Right cardiac atrium (tissue), 5 donors: Measurements from ENCODE around the gene ZNF12. TPM values are rescaled to one million over a fixed set of nuclear protein-coding genes. Genes with fewer than 3 reads are reported as not detected.
"Not testable (repeated sequence)": the region's sequence is repeated elsewhere in the genome, so short reads cannot be mapped to it uniquely, and the experiment has no call there.

Experiments
- ATAC-seq, 2 donors: fragments of 200-7000 bp; cut with Tn5 transposase; one replicate each; pipeline versions ENCODE4 v1.8.0 to v1.9.1; 2020; ENCODE audit warnings: moderate library complexity in 2 of 2, mild to moderate bottlenecking in 1 of 2
- DNase-seq, 3 donors: peaks; one replicate each; pipeline ENCODE4 v3.0.0-alpha.2; 2020
- H3K27ac ChIP-seq: one replicate; pipeline ENCODE4 v1.5.1; 2013; ENCODE audit warnings: mild to moderate bottlenecking, low read length, control low read depth, moderate library complexity
- H3K27me3 ChIP-seq: one replicate; pipeline ENCODE4 v1.6.1; 2013; ENCODE audit not compliant: control insufficient read depth, insufficient read depth
- H3K4me1 ChIP-seq: one replicate; pipeline ENCODE4 v1.6.1; 2013; ENCODE audit warnings: low read length; ENCODE audit not compliant: control insufficient read depth, insufficient read depth
- H3K4me3 ChIP-seq: one replicate; pipeline ENCODE4 v1.5.1; 2013; ENCODE audit warnings: low read length, control low read depth
- H3K9me3 ChIP-seq: one replicate; pipeline ENCODE4 v1.6.1; 2013; ENCODE audit warnings: low read length; ENCODE audit not compliant: control insufficient read depth
- WGBS: extraction: QIAGEN DNeasy Blood & Tissue Kit; methylation state at CpG from one replicate; pipeline ENCODE4 v1.1.7; 2013; 5-methylcytosine and 5-hydroxymethylcytosine counted together
- intact Hi-C, 4 donors: fragments of 100-400 bp; cut with DNase I; formaldehyde crosslinking; loops; one replicate each; pipeline versions ENCODE4 v1.11.0 to v1.14.0; 2022 to 2023
- long read RNA-seq, 4 donors: library from polyadenylated mRNA; unstranded; transcript quantifications; one replicate each; pipeline ENCODE4 v2.0.0, GENCODE V29; 2020 to 2021
- polyA plus RNA-seq: library from polyadenylated mRNA; stranded (reverse); fragments of 200-250 nt; gene quantifications from one replicate; pipeline ENCODE4 v1.2.3, GENCODE V29; 2013
- total RNA-seq, 4 donors: library from RNA; stranded (reverse); fragmentation: NEBNext Ultra II Directional; extraction: Animal tissue kit (Norgen Biotek cat#: 25700); gene quantifications; one replicate each; pipeline ENCODE4 v1.2.1, GENCODE V29; 2021
- donor health status: healthy with polysubstance abuse.
- donor health status: DM: no; HTN: yes; CAD: no.
- donor health status: DM: no; HTN: no; CAD: no.
- donor health status: DM: no; HTN: yes; CAD: no; lungs with severe emphysema.
- donor health status: DM: yes; HTN: yes; CAD: no.

ZNF12 gene
- total RNA-seq (10 to 100 TPM; 18.2 to 25.3 (median 20.9) TPM), polyA plus RNA-seq (9.6 TPM)
- long read RNA-seq, donor 1, full-length matches to known transcripts, result 58 of 61 reads
- long read RNA-seq, donor 1, partial matches to known transcripts, result 0 of 61 reads
- long read RNA-seq, donor 1, other reads (novel, unspliced or antisense), result 3 of 61 reads
- long read RNA-seq, donor 2, full-length matches to known transcripts, result 26 of 27 reads
- long read RNA-seq, donor 2, partial matches to known transcripts, result 0 of 27 reads
- long read RNA-seq, donor 2, other reads (novel, unspliced or antisense), result 1 of 27 reads
- long read RNA-seq, donor 3, full-length matches to known transcripts, result 4 of 10 reads
- long read RNA-seq, donor 3, partial matches to known transcripts, result 1 of 10 reads
- long read RNA-seq, donor 3, other reads (novel, unspliced or antisense), result 5 of 10 reads
- long read RNA-seq, donor 4, full-length matches to known transcripts, result 18 of 20 reads
- long read RNA-seq, donor 4, partial matches to known transcripts, result 2 of 20 reads
- long read RNA-seq, donor 4, other reads (novel, unspliced or antisense), result 0 of 20 reads

- DNase-seq (peak; percentile 99), ATAC-seq (peak; percentile 99)
- Histone ChIP-seq H3K27ac (peak within 1 kb of the TSS; percentile 82), H3K27me3 (no peaks in the 10 kb centered on the region), H3K4me3 (peak within 1 kb of the TSS; percentile 83), H3K9me3 (no peaks in the 10 kb centered on the region), H3K4me1 (peaks cover 11% of the 10 kb centered on the region)
- intact Hi-C loops, result no loop called here
- 2% methylated on average over 65 of the region's 65 CpGs for WGBS
These were observed at the start of gene ZNF12 for GRCh38 chr7:6706666-6707407. Gene ZNF12, minus strand, starts transcription at chr7:6706947. Its CDS starts 1,774 bp downstream, at chr7:6705173.

- intact Hi-C loops, H3K9me3 ChIP-seq, H3K4me1 ChIP-seq, H3K27me3 ChIP-seq, H3K27ac ChIP-seq, H3K4me3 ChIP-seq: not testable (repeated sequence)
- ATAC-seq (peak; percentile 77 to 81), DNase-seq (peak; percentile 5 to 49 (median 34))
- WGBS, result 4% methylated on average over 22 of the region's 38 CpGs
These were observed 47.2 kb upstream of the ZNF12 start, which contains the start of gene RSPH10B2 for GRCh38 chr7:6753964-6754363. Gene RSPH10B2, plus strand, starts transcription at chr7:6754103. Its CDS starts 3,575 bp downstream, at chr7:6757678.

- DNase-seq, H3K9me3 ChIP-seq, H3K27me3 ChIP-seq, H3K27ac ChIP-seq, H3K4me3 ChIP-seq, intact Hi-C loops, H3K4me1 ChIP-seq: not testable (repeated sequence)
- WGBS, result 90% methylated on average over 3 of the region's 6 CpGs
- peak in 1 of 2 donors; percentile 26 for ATAC-seq
These were observed 43.4 kb upstream of the ZNF12 start for GRCh38 chr7:6750173-6750572.

GRCh38 chr7:6749335-6749734 lies 42.6 kb upstream of the ZNF12 start:
- 88% methylated on average over 6 of the region's 12 CpGs for WGBS
- intact Hi-C loops, DNase-seq, H3K4me1 ChIP-seq, H3K4me3 ChIP-seq, H3K27me3 ChIP-seq, H3K9me3 ChIP-seq, H3K27ac ChIP-seq: not testable (repeated sequence)
- ATAC-seq, result peak in 1 of 2 donors; percentile 18

GRCh38 chr7:6744410-6745100 lies 37.8 kb upstream of the ZNF12 start:
- intact Hi-C loops, H3K27me3 ChIP-seq, H3K4me1 ChIP-seq, H3K9me3 ChIP-seq, DNase-seq, H3K4me3 ChIP-seq, H3K27ac ChIP-seq: not testable (repeated sequence)
- WGBS, result 88% methylated on average over 1 of the region's 12 CpGs
- peak in 1 of 2 donors; percentile 16 for ATAC-seq

GRCh38 chr7:6738415-6738814 lies 31.7 kb upstream of the ZNF12 start:
- H3K27me3 ChIP-seq, H3K4me1 ChIP-seq, H3K4me3 ChIP-seq, ATAC-seq, H3K27ac ChIP-seq, H3K9me3 ChIP-seq, intact Hi-C loops, DNase-seq: not testable (repeated sequence)
- WGBS, result 81% methylated on average over 5 of the region's 11 CpGs

GRCh38 chr7:6730343-6730633 lies 23.5 kb upstream of the ZNF12 start:
- Histone ChIP-seq H3K9me3 (no peaks in the 10 kb centered on the region), H3K27me3 (no peaks in the 10 kb centered on the region), H3K27ac (peak overlapping the region; percentile 2), H3K4me3 (peak overlapping the region; percentile 58), H3K4me1 (peaks cover 3% of the 10 kb centered on the region)
- DNase-seq, result no peak
- ATAC-seq, result peak in 1 of 2 donors; percentile 28
- WGBS, result 0% methylated on average over 18 of the region's 18 CpGs
- intact Hi-C loops, result no loop called here

GRCh38 chr7:6729492-6730342 lies 23.0 kb upstream of the ZNF12 start:
- intact Hi-C loops, result no loop called here
- 1% methylated on average over 66 of the region's 66 CpGs for WGBS
- H3K27me3 ChIP-seq, result no peaks in the 10 kb centered on the region

GRCh38 chr7:6728893-6729491 lies 22.2 kb upstream of the ZNF12 start:
- H3K27me3 ChIP-seq, H3K4me1 ChIP-seq, intact Hi-C loops, H3K9me3 ChIP-seq, ATAC-seq, DNase-seq: not testable (repeated sequence)
- H3K27ac ChIP-seq, result peak overlapping the region; percentile 64
- WGBS, result 56% methylated on average over 29 of the region's 29 CpGs
- peak overlapping the region; percentile 58 for H3K4me3 ChIP-seq

More at GRCh38 chr7:6729492-6730342, 23.0 kb upstream of the ZNF12 start:
- Histone ChIP-seq H3K4me1 (peaks cover 3% of the 10 kb centered on the region), H3K4me3 (peak overlapping the region; percentile 58), H3K27ac (peak overlapping the region; percentile 64), H3K9me3 (no peaks in the 10 kb centered on the region)
- ATAC-seq, result peak; percentile 100
- peak; percentile 97 to 98 (median 98) for DNase-seq

GRCh38 chr7:6727663-6728062 lies 20.9 kb upstream of the ZNF12 start:
- ATAC-seq (no peak), DNase-seq (no peak)
- H3K4me3 ChIP-seq, result no peak overlapping the region
- intact Hi-C loops, result no loop called here
- no peak overlapping the region for H3K27ac ChIP-seq
- whole genome bisulfite sequencing, result 60% methylated on average over 3 of the region's 3 CpGs
- no peaks in the 10 kb centered on the region for H3K27me3 ChIP-seq
- peaks cover 3% of the 10 kb centered on the region for H3K4me1 ChIP-seq
- H3K9me3 ChIP-seq, result no peaks in the 10 kb centered on the region
